ENCODE measurements around the gene MYH16. TPM values are rescaled to one million over a fixed set of nuclear protein-coding genes. Genes with fewer than 3 reads are reported as not detected.
"Not testable (repeated sequence)": the region's sequence is repeated elsewhere in the genome, so short reads cannot be mapped to it uniquely, and the experiment has no call there.

The MYH16 gene
- polyA plus RNA-seq, 1 donor from 2014 or later: not detected

DNA sequence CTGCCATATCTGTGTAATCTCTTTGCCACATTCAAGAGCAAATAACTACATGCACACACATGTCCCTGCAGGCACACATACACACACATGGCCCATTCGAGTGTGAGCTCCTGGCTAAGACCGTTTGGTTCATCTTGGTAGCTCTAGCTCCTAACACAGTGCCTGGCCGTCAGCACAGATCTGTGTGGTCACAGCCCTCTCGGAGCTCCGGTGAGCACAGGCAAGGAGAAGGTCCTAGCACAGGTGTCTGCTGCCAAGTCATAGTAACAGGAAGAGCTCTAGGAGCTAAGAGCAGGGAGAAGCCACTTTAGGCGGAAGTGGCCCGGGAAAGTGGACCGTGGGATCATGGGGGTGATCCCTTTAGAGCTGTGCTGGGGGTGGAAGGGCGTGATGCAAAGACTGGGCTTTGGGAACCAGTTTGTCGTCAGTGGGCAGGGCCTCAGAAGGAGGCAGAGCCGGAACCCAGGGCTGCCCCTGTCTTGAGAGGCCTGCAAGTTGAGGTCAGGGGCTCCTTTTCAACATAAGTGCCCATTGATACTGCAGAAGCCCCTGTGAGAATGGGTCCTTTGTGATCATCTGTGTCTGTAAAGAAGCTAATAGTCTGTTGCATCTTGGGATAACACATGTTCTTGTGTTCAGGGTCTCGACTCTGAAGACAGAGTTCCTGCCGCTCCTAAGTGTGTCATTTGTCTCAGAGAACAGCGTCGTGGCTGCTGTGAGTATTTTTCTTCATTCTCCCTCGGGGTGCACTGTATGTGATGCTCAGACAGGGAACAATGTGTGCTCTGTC lies 85.3 kb downstream of the MYH16 start:
- TF ChIP-seq MXI1 (conservative IDR thresholded peaks at IDR 0.05; ENCODE audit: poor library complexity, severe bottlenecking) (no peak), SMC3 (conservative IDR thresholded peaks at IDR 0.05; ENCODE audit: poor library complexity) (no peak), POLR2AphosphoS5 (IDR thresholded peaks at IDR 0.05) (no peak), REST (IDR thresholded peaks at IDR 0.05; ENCODE audit: borderline replicate concordance) (no peak), RAD21 (conservative IDR thresholded peaks at IDR 0.05) (no peak), TAF1 (IDR thresholded peaks at IDR 0.05; ENCODE audit: low read depth) (no peak), EZH2 (IDR thresholded peaks at IDR 0.05; ENCODE audit: borderline replicate concordance, insufficient read depth, low read length, poor library complexity, severe bottlenecking) (no peak), EP300 (conservative IDR thresholded peaks at IDR 0.05; ENCODE audit: poor library complexity, severe bottlenecking) (no peak)
- TF ChIP-seq, protein P1, sequence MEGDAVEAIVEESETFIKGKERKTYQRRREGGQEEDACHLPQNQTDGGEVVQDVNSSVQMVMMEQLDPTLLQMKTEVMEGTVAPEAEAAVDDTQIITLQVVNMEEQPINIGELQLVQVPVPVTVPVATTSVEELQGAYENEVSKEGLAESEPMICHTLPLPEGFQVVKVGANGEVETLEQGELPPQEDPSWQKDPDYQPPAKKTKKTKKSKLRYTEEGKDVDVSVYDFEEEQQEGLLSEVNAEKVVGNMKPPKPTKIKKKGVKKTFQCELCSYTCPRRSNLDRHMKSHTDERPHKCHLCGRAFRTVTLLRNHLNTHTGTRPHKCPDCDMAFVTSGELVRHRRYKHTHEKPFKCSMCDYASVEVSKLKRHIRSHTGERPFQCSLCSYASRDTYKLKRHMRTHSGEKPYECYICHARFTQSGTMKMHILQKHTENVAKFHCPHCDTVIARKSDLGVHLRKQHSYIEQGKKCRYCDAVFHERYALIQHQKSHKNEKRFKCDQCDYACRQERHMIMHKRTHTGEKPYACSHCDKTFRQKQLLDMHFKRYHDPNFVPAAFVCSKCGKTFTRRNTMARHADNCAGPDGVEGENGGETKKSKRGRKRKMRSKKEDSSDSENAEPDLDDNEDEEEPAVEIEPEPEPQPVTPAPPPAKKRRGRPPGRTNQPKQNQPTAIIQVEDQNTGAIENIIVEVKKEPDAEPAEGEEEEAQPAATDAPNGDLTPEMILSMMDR (IDR thresholded peaks at IDR 0.05; ENCODE audit: poor library complexity, severe bottlenecking): no peak
- H3K9me3 ChIP-seq (ENCODE audit: low read length): no peaks in the 10 kb centered on the region
- no peaks in the 10 kb centered on the region for H4K20me1 ChIP-seq (ENCODE audit: insufficient read depth)
- H3F3A ChIP-seq (ENCODE audit: insufficient read depth, low read length, poor library complexity, severe bottlenecking): no peaks in the 10 kb centered on the region
- H3K4me3 ChIP-seq (ENCODE audit: low read length): no peak overlapping the region
- H3K27ac ChIP-seq (ENCODE audit: low read length): no peak overlapping the region
- H3K27me3 ChIP-seq (ENCODE audit: insufficient read depth, low read depth, low read length): no peaks in the 10 kb centered on the region
- H2AFZ ChIP-seq (ENCODE audit: low read depth, low read length): no peak overlapping the region
- no peaks in the 10 kb centered on the region for H3K79me2 ChIP-seq (replicated peaks; ENCODE audit: insufficient read depth, low read length)
- H3K9ac ChIP-seq (ENCODE audit: low read length): no peak overlapping the region
- H3K9me2 ChIP-seq (ENCODE audit: insufficient read depth, low read length): no peaks in the 10 kb centered on the region
- no peak overlapping the region for H3K4me2 ChIP-seq (ENCODE audit: low read length)
- H3K36me3 ChIP-seq (ENCODE audit: insufficient read depth, low read length): no peaks in the 10 kb centered on the region

GRCh38 chr7:99358521-99358920 lies 85.9 kb downstream of the MYH16 start:
- not testable (repeated sequence) for H3K4me2 ChIP-seq (ENCODE audit: low read length); H3K27me3 ChIP-seq (ENCODE audit: insufficient read depth, low read depth, low read length); H3K79me2 ChIP-seq (replicated peaks; ENCODE audit: insufficient read depth, low read length); H3K9me2 ChIP-seq (ENCODE audit: insufficient read depth, low read length); H4K20me1 ChIP-seq (ENCODE audit: insufficient read depth); H3K4me3 ChIP-seq (ENCODE audit: low read length); H3K36me3 ChIP-seq (ENCODE audit: insufficient read depth, low read length); H3K9me3 ChIP-seq (ENCODE audit: low read length); H2AFZ ChIP-seq (ENCODE audit: low read depth, low read length); H3K27ac ChIP-seq (ENCODE audit: low read length); H3K9ac ChIP-seq (ENCODE audit: low read length); H3F3A ChIP-seq (ENCODE audit: insufficient read depth, low read length, poor library complexity, severe bottlenecking)

Measured in neural cell (in vitro differentiated cells).